ENCODE data around the gene FEN1. TPM values are rescaled to one million over a fixed set of nuclear protein-coding genes. Genes with fewer than 3 reads are reported as not detected.

Gene FEN1, protein sequence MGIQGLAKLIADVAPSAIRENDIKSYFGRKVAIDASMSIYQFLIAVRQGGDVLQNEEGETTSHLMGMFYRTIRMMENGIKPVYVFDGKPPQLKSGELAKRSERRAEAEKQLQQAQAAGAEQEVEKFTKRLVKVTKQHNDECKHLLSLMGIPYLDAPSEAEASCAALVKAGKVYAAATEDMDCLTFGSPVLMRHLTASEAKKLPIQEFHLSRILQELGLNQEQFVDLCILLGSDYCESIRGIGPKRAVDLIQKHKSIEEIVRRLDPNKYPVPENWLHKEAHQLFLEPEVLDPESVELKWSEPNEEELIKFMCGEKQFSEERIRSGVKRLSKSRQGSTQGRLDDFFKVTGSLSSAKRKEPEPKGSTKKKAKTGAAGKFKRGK
- total RNA-seq (3.6 and 3.8 TPM in 2 replicates), polyA plus RNA-seq (14.0 and 35.1 TPM in 2 replicates), polyA minus RNA-seq (ENCODE audit: low replicate concordance) (33.2 and 49.1 TPM in 2 replicates)
- polyA plus RNA-seq (2012): 20.7 and 47.1 TPM in 2 replicates

DNA sequence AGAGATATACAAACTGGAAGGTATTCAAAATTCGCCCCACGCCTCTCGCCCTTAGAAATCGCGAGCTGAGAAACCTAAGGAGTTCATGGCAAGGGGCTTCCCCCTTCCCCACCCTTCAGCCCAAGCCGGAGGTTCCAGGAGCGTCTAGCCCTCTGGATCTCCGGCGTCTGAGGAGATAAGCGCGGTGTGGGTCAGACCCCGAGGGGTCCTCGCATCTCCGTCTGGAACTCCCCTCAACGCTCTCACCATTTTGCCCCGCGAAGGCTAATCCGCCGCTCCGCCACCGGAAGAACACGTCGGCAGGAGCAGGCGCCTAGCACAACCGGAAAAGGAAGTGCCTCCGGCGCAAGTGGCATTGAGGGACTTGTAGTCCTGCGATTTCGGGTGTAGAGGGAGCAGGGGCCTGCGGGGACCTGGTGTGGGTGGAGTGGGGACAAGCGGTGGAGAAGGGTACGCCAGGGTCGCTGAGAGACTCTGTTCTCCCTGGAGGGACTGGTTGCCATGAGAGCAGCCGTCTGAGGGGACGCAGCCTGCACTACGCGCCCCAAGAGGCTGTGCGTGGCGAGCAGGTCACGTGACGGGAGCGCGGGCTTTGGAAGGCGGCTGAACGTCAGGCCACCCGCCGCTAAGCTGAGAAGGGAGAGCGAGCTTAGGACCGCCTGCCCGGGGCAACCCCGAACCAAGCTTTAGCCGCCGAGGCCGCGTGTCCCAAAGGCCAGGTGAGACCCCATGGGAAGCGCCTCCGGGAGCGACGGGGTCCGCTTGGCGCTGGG lies at the start of gene FEN1, which contains the start of gene TMEM258:
FEN1 (plus strand) TSS at position 602 of the 773 bp plus-strand sequence. CDS start 2,451 bp downstream, outside the sequence.
TMEM258 (minus strand) TSS at position 290 of the 773 bp plus-strand sequence; CDS start at position 249, 41 bp downstream.
- TF ChIP-seq, protein P1, sequence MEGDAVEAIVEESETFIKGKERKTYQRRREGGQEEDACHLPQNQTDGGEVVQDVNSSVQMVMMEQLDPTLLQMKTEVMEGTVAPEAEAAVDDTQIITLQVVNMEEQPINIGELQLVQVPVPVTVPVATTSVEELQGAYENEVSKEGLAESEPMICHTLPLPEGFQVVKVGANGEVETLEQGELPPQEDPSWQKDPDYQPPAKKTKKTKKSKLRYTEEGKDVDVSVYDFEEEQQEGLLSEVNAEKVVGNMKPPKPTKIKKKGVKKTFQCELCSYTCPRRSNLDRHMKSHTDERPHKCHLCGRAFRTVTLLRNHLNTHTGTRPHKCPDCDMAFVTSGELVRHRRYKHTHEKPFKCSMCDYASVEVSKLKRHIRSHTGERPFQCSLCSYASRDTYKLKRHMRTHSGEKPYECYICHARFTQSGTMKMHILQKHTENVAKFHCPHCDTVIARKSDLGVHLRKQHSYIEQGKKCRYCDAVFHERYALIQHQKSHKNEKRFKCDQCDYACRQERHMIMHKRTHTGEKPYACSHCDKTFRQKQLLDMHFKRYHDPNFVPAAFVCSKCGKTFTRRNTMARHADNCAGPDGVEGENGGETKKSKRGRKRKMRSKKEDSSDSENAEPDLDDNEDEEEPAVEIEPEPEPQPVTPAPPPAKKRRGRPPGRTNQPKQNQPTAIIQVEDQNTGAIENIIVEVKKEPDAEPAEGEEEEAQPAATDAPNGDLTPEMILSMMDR (conservative IDR thresholded peaks at IDR 0.05 in 1 of 2, IDR thresholded peaks at IDR 0.05 in 1 of 2; ENCODE audit: low read depth in 1 of 2, low read length in 2 of 2): no peak
- no peak for TF ChIP-seq EZH2 (IDR thresholded peaks at IDR 0.05; ENCODE audit: low read length, missing control alignments)
- Histone ChIP-seq H3K79me2 (ENCODE audit: control insufficient read depth, insufficient read depth, low read length) (peaks cover 60% of the 10 kb centered on the region), H3K27ac (ENCODE audit: insufficient read depth, low read length) (peak within 1 kb of the TSS; percentile 100), H2AFZ (ENCODE audit: low read length) (peak within 1 kb of the TSS; percentile 98), H3K4me3 (replicated peaks in 1 of 4; ENCODE audit: control extremely low read depth in 1 of 4, insufficient read depth in 1 of 4, low read depth in 3 of 4, low read length in 4 of 4) (peak within 1 kb of the TSS; percentile 78 to 100 (median 94)), H3K4me2 (ENCODE audit: extremely low read depth, insufficient read depth, low read length) (peak within 1 kb of the TSS; percentile 84), H3K9ac (ENCODE audit: insufficient read depth, low read length) (peak within 1 kb of the TSS; percentile 98), H3K27me3 (ENCODE audit: control insufficient read depth, insufficient read depth, low read length) (no peaks in the 10 kb centered on the region), H3K36me3 (ENCODE audit: control insufficient read depth, insufficient read depth, low read length) (peaks cover 15% of the 10 kb centered on the region), H4K20me1 (ENCODE audit: control insufficient read depth, extremely low read depth, insufficient read depth, low read length) (no peaks in the 10 kb centered on the region), H3K9me3 (ENCODE audit: control insufficient read depth, insufficient read depth, low read depth, low read length) (no peaks in the 10 kb centered on the region), H3K4me1 (ENCODE audit: control insufficient read depth, extremely low read depth, insufficient read depth, low read length) (peaks cover 3% of the 10 kb centered on the region)
- peak; percentile 95 for DNase-seq (ENCODE audit: low read depth in 2 of 2)

DNA sequence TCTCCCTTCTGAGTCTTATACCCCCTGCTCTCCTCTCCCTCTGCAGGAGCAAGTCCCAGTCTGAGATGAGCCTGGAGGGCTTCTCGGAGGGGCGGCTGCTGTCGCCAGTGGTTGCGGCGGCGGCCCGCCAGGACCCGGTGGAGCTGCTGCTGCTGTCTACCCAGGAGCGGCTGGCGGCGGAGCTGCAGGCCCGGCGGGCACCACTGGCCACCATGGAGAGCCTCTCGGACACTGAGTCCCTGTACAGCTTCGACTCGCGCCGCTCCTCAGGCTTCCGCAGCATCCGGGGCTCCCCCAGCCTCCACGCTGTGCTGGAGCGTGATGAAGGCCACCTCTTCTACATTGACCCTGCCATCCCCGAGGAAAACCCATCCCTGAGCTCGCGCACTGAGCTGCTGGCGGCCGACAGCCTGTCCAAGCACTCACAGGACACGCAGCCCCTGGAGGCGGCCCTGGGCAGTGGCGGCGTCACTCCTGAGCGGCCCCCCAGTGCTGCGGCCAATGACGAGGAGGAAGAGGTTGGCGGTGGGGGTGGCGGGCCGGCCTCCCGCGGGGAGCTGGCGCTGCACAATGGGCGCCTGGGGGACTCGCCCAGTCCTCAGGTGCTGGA lies 49.1 kb upstream of the FEN1 start:
- Histone ChIP-seq H3K27ac (ENCODE audit: insufficient read depth, low read length) (no peak overlapping the region), H3K36me3 (ENCODE audit: control insufficient read depth, insufficient read depth, low read length) (no peaks in the 10 kb centered on the region), H3K4me3 (replicated peaks in 1 of 4; ENCODE audit: control extremely low read depth in 1 of 4, insufficient read depth in 1 of 4, low read depth in 3 of 4, low read length in 4 of 4) (no peak overlapping the region), H3K4me1 (ENCODE audit: control insufficient read depth, extremely low read depth, insufficient read depth, low read length) (no peaks in the 10 kb centered on the region), H3K9ac (ENCODE audit: insufficient read depth, low read length) (no peak overlapping the region), H3K4me2 (ENCODE audit: extremely low read depth, insufficient read depth, low read length) (no peak overlapping the region), H3K9me3 (ENCODE audit: control insufficient read depth, insufficient read depth, low read depth, low read length) (no peaks in the 10 kb centered on the region), H4K20me1 (ENCODE audit: control insufficient read depth, extremely low read depth, insufficient read depth, low read length) (no peaks in the 10 kb centered on the region), H3K27me3 (ENCODE audit: control insufficient read depth, insufficient read depth, low read length) (no peaks in the 10 kb centered on the region), H2AFZ (ENCODE audit: low read length) (no peak overlapping the region), H3K79me2 (ENCODE audit: control insufficient read depth, insufficient read depth, low read length) (no peaks in the 10 kb centered on the region)
- TF ChIP-seq, protein P1 (conservative IDR thresholded peaks at IDR 0.05 in 1 of 2, IDR thresholded peaks at IDR 0.05 in 1 of 2; ENCODE audit: low read depth in 1 of 2, low read length in 2 of 2): no peak
- no peak for TF ChIP-seq EZH2 (IDR thresholded peaks at IDR 0.05; ENCODE audit: low read length, missing control alignments)
- no peak for DNase-seq (ENCODE audit: low read depth in 2 of 2)

Data from fibroblast of lung (primary cell).